ENCODE results near the gene SPPL3.

SPPL3 gene

GRCh38 chr12:120834489-120835303 lies 69.5 kb downstream of the SPPL3 start:
- Mint-ChIP-seq H3K4me1 (ENCODE audit: low read depth) (peaks cover 63% of the 10 kb centered on the region), H3K9me3 (no peaks in the 10 kb centered on the region), H3K4me3 (peak overlapping the region; percentile 27), H3K27ac (peak overlapping the region; percentile 73), H3K36me3 (ENCODE audit: low read depth) (peaks cover 3% of the 10 kb centered on the region), H3K27me3 (no peaks in the 10 kb centered on the region)

DNA sequence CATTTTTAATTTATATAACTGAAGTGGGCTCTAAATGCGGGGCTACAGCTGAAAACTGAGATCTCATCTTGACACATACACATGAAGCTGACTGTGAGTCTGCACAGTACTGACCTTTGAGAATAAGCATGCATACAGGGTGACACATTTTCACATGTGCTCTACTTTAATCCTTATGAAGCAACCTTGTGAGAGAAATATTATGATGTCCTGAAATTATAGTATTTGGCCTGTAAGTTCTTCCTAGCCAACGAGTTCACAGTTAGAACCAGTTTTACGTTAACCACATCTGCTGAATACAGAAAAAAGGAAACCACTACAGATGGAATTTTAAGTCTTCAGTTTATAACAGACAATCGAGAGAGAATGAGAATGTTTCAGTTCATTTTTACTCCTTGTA lies 70.3 kb downstream of the SPPL3 start:
- peak overlapping the region; percentile 14 for H3K4me3 Mint-ChIP-seq
- H3K36me3 Mint-ChIP-seq (ENCODE audit: low read depth) = peaks cover 3% of the 10 kb centered on the region
- no peaks in the 10 kb centered on the region for H3K27me3 Mint-ChIP-seq
- peaks cover 68% of the 10 kb centered on the region for H3K4me1 Mint-ChIP-seq (ENCODE audit: low read depth)
- peak overlapping the region; percentile 73 for H3K27ac Mint-ChIP-seq
- no peaks in the 10 kb centered on the region for H3K9me3 Mint-ChIP-seq

DNA sequence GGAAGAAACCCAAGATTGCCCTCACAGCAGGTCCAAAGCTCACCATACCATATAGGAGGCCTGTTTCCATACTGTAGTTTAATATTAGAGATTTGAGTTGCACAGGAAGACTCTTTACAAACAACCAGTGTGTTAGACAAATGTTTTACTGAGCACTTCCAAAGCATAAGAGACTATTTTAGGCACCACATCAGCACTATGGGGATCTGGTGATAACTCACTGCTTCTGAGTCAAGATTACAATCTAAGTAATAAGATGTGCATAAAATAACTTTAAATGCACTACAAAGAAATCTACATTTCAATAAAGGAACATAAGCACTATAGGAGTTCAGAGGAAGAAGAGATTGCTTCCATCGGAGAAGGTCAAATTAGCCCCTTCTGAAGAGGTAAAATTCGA lies 71.4 kb downstream of the SPPL3 start:
- Mint-ChIP-seq H3K4me3 (no peak overlapping the region), H3K4me1 (ENCODE audit: low read depth) (peaks cover 73% of the 10 kb centered on the region), H3K36me3 (ENCODE audit: low read depth) (peaks cover 3% of the 10 kb centered on the region), H3K27ac (no peak overlapping the region), H3K27me3 (no peaks in the 10 kb centered on the region), H3K9me3 (no peaks in the 10 kb centered on the region)

DNA sequence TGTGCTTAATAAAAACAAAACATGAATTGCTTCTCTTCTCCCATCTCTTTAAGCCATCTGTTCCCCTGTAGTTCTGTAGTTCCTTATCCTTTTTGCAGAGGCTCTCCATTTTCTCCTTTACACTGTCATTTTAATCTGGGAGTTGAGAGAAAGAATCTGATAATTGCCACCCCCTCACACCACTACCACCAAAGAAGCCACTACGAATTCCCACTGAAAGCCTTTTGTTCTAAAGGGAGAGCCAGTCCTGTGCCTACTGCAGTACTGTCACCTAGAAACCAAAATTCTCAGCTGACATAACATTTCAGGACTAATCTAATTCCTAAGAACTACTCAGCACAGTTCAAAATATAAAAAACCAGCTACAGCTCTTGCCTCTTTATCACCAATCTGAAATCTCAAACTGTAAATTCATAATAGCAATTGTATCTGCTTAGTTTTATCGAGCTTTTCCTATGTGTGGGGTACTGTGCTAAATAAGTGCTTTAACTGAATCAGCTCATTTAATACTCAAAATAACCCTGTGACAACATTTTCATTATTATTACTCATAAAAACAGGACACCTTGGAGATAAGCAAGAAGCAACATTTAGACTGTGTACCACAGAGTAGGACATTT lies 72.4 kb downstream of the SPPL3 start:
- Mint-ChIP-seq H3K4me1 (ENCODE audit: low read depth) (peaks cover 73% of the 10 kb centered on the region), H3K36me3 (ENCODE audit: low read depth) (peaks cover 3% of the 10 kb centered on the region), H3K27me3 (no peaks in the 10 kb centered on the region), H3K4me3 (no peak overlapping the region), H3K9me3 (no peaks in the 10 kb centered on the region), H3K27ac (peak overlapping the region; percentile 0)

- H3K36me3 Mint-ChIP-seq (ENCODE audit: low read depth) = no peaks in the 10 kb centered on the region
- H3K9me3 Mint-ChIP-seq = no peaks in the 10 kb centered on the region
- peaks cover 72% of the 10 kb centered on the region for H3K4me1 Mint-ChIP-seq (ENCODE audit: low read depth)
- no peak overlapping the region for H3K27ac Mint-ChIP-seq
- no peaks in the 10 kb centered on the region for H3K27me3 Mint-ChIP-seq
- no peak overlapping the region for H3K4me3 Mint-ChIP-seq
These were observed 73.2 kb downstream of the SPPL3 start for GRCh38 chr12:120830966-120831365.

DNA sequence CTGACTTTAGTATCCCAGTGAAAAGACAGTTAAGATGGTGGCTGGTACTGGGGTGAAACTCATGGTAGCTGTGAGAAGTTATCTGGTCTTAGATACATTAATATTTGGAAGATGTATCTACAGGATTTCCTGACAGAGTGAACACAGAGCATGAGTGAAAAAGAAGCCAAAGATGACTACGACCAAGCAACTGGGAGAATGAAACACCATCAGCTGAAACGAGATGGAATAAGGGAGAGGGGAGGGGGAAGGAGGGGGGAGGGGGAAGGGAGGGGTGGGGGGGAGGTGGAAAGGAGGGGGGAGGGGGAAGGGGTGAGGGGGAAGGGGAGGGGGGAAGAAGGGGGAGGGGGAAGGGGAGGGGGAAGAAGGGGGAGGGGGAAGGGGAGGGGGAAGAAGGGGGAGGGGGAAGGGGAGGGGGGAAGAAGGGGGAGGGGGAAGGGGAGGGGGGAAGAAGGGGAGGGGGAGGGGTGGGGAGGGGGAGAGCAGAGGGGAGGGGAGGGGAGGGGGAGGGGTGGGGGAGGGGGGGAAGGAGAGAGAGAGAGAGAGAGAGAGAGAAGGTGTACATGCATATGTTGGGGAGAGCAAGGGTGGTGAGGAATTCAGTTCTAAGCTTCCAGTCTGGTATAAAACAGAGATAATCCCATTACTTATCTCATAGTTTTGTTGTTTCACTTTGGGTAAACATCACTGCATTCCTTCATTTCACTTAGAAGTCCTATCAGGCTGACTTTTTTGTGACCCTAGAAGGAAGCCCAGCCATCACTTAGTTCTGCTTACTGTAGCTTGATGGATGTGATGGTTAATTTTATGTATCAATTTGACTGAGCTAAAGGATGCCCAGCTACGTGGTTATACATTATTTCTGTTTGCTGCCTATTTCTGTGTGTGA lies 73.9 kb downstream of the SPPL3 start:
- H3K4me1 Mint-ChIP-seq (ENCODE audit: low read depth) = peaks cover 72% of the 10 kb centered on the region
- peaks cover 4% of the 10 kb centered on the region for H3K36me3 Mint-ChIP-seq (ENCODE audit: low read depth)
- no peak overlapping the region for H3K27ac Mint-ChIP-seq
- no peaks in the 10 kb centered on the region for H3K9me3 Mint-ChIP-seq
- no peaks in the 10 kb centered on the region for H3K27me3 Mint-ChIP-seq
- H3K4me3 Mint-ChIP-seq = no peak overlapping the region

GRCh38 chr12:120826335-120826734 lies 77.8 kb downstream of the SPPL3 start:
- H3K4me1 Mint-ChIP-seq (ENCODE audit: low read depth) = peaks cover 69% of the 10 kb centered on the region
- no peak overlapping the region for H3K4me3 Mint-ChIP-seq
- H3K27ac Mint-ChIP-seq = no peak overlapping the region

DNA sequence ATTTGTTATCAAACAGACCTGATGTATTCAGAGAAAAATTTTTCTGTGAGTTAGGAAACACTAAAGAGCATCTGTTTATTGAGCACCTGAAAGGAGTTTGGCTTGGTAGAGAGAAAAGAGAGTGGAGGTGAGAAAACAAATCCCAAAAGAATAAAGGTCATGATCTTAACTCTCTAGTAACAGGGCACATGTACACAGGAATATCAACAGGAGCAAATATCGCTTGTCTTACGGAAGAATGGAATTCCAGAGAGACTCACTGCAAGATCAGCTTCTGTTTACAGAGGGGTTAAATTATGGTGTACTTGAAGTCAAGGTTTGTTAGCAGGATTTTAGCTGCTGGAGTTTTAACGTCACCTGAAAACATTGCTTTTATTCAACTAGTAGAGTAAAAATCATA lies 78.8 kb downstream of the SPPL3 start:
- H3K4me3 Mint-ChIP-seq = no peak overlapping the region
- peaks cover 67% of the 10 kb centered on the region for H3K4me1 Mint-ChIP-seq (ENCODE audit: low read depth)
- no peaks in the 10 kb centered on the region for H3K9me3 Mint-ChIP-seq
- peaks cover 4% of the 10 kb centered on the region for H3K36me3 Mint-ChIP-seq (ENCODE audit: low read depth)
- H3K27me3 Mint-ChIP-seq = no peaks in the 10 kb centered on the region
- H3K27ac Mint-ChIP-seq = no peak overlapping the region

More at GRCh38 chr12:120826335-120826734, 77.8 kb downstream of the SPPL3 start:
- peaks cover 4% of the 10 kb centered on the region for H3K36me3 Mint-ChIP-seq (ENCODE audit: low read depth)
- H3K27me3 Mint-ChIP-seq = no peaks in the 10 kb centered on the region
- no peaks in the 10 kb centered on the region for H3K9me3 Mint-ChIP-seq

DNA sequence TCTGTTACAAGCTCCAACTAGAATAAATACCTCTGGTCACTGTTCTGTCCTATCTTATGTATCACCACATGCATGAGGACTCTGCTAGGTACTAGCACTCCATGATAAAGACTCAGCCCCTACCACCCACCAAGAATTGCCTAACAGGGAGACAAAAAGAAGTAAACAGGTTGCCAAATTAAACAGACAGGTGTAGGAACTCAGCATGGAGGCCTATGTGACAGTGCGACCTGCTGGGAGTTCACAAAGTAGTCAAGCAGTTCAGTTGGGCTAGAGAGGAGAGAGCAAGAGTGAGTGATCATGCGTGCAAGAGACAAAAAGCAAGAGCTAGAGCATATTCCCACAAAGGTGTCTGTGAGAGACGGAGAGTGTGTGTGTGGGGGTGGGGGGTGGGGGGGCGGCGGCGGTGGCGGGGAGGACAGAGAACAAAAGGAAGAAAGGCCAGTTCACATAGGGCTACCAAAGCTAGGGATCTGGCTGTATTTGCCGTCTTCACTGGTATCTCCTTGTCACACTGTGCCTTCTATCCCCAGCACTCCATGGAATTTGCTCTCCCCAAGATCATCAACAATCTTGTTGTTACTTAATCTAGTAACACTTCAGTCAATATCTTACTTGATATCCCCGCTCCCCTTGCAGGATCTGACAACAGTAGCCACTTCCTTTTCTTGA lies 81.2 kb downstream of the SPPL3 start:
- H3K4me3 Mint-ChIP-seq = no peak overlapping the region

DNA sequence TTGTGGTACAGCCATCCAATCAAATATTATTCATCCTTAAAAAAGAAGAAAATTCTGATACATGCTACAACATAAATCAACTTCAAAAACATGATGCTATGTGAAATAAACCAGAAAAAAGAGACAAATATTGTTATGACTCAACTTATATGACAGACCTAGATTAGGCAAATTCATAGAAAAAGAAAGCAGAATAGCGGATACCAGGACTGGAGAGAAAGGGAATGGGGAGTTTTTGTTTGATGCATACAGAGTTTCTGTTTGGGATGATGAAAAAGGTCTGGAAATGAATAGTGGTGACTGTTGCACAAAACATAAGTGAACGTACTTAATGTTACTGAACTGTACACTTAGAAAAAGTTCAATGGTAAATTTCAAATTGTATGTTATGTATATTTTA lies 82.3 kb downstream of the SPPL3 start:
- no peak overlapping the region for H3K4me3 Mint-ChIP-seq
- H3K9me3 Mint-ChIP-seq = no peaks in the 10 kb centered on the region
- H3K27ac Mint-ChIP-seq = peak overlapping the region; percentile 85
- peaks cover 60% of the 10 kb centered on the region for H3K4me1 Mint-ChIP-seq (ENCODE audit: low read depth)
- peaks cover 4% of the 10 kb centered on the region for H3K36me3 Mint-ChIP-seq (ENCODE audit: low read depth)
- no peaks in the 10 kb centered on the region for H3K27me3 Mint-ChIP-seq

More for the DNA sequence above, 81.2 kb downstream of the SPPL3 start:
- Mint-ChIP-seq H3K36me3 (ENCODE audit: low read depth) (peaks cover 4% of the 10 kb centered on the region), H3K4me1 (ENCODE audit: low read depth) (peaks cover 58% of the 10 kb centered on the region), H3K27me3 (no peaks in the 10 kb centered on the region), H3K27ac (peak overlapping the region; percentile 9), H3K9me3 (no peaks in the 10 kb centered on the region)

- Mint-ChIP-seq H3K27me3 (no peaks in the 10 kb centered on the region), H3K27ac (peak overlapping the region; percentile 85), H3K4me3 (no peak overlapping the region), H3K9me3 (no peaks in the 10 kb centered on the region), H3K36me3 (ENCODE audit: low read depth) (peaks cover 4% of the 10 kb centered on the region), H3K4me1 (ENCODE audit: low read depth) (peaks cover 54% of the 10 kb centered on the region)
These were observed 83.2 kb downstream of the SPPL3 start for GRCh38 chr12:120820884-120821510.

- no peaks in the 10 kb centered on the region for H3K27me3 Mint-ChIP-seq
- H3K4me3 Mint-ChIP-seq = no peak overlapping the region
- H3K36me3 Mint-ChIP-seq (ENCODE audit: low read depth) = no peaks in the 10 kb centered on the region
- no peaks in the 10 kb centered on the region for H3K9me3 Mint-ChIP-seq
- no peak overlapping the region for H3K27ac Mint-ChIP-seq
- peaks cover 60% of the 10 kb centered on the region for H3K4me1 Mint-ChIP-seq (ENCODE audit: low read depth)
These were observed 85.7 kb downstream of the SPPL3 start for GRCh38 chr12:120818416-120818815.

DNA sequence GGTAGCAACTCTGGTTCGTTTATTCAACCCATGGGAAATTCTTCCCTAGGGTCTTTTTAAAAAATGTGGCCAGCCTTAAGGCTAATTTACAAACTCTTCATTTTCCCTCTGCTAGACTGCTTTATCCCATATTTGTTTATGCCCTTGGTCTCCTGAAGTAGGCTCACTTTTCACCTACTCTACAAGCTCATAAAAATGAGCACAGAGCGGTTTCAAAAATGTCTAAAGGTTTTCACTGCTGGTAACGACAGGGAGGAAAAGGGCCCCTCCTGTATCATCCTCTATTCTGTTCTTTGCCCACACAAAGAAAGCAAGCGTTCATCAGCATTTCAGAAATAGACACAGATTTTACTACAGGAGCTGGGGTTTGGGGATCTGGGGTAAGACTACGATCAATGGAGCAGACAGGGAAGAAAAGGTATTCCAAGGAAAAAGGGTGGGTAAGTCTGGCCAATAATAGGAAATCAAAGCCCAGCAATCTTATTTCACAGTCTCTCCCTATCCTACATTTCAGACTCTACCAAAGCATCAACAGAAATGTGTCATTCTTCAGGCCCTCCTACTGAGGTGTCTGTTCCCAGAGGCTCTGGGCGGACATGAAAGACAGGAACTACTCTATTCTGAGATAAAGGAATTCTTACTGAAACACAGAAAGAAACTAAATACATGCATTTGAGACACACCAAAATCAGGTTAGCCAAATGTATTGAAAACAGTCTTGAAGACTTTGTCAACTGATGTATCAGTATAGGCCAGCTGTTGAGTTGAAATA lies 86.4 kb downstream of the SPPL3 start:
- H3K27me3 Mint-ChIP-seq = no peaks in the 10 kb centered on the region
- no peaks in the 10 kb centered on the region for H3K9me3 Mint-ChIP-seq
- peaks cover 3% of the 10 kb centered on the region for H3K36me3 Mint-ChIP-seq (ENCODE audit: low read depth)
- no peak overlapping the region for H3K27ac Mint-ChIP-seq
- H3K4me3 Mint-ChIP-seq = no peak overlapping the region
- H3K4me1 Mint-ChIP-seq (ENCODE audit: low read depth) = peaks cover 57% of the 10 kb centered on the region

Measured in stimulated activated naive CD8-positive, alpha-beta T cell treated with anti-CD3 and anti-CD28 coated beads, Interleukin-15, Interleukin-2, amounts not matched to agents 100 ng/mL and 50 ng/mL, for 24 hours (primary cell).